Smooth muscle cell (in vitro differentiated cells): ENCODE data around the gene C1QTNF1. TPM values are rescaled to one million over a fixed set of nuclear protein-coding genes. Genes with fewer than 3 reads are reported as not detected.

Experiments
- DNase-seq: peaks from one replicate; lab custom pipeline; 2025; ENCODE audit not compliant: unreplicated experiment; lab: John Stamatoyannopoulos, UW
- H2AFZ ChIP-seq: fragments of 200-600 bp; sonication (generic); 2 replicates; pipeline ENCODE4 v1.6.0; 2016; ENCODE audit warnings: antibody characterized with exemption, low read depth, mild to moderate bottlenecking
- H3F3A ChIP-seq: fragments of 200-600 bp; sonication (generic); 2 replicates; pipeline ENCODE4 v1.6.0; 2017; ENCODE audit warnings: antibody characterized with exemption, low read depth
- H3K27ac ChIP-seq: fragments of 200-600 bp; sonication (generic); 2 replicates; pipeline ENCODE4 v1.5.1; 2016; ENCODE audit warnings: low read depth, mild to moderate bottlenecking
- H3K27me3 ChIP-seq: fragments of 200-600 bp; sonication (generic); 2 replicates; pipeline ENCODE4 v1.6.1; 2016; ENCODE audit warnings: low read depth, mild to moderate bottlenecking
- H3K36me3 ChIP-seq: fragments of 200-600 bp; sonication (generic); 2 replicates; pipeline ENCODE4 v1.5.1; 2016; ENCODE audit warnings: low read depth
- H3K4me1 ChIP-seq: fragments of 200-600 bp; sonication (generic); 2 replicates; pipeline ENCODE4 v1.5.1; 2016; ENCODE audit warnings: low read depth
- H3K4me2 ChIP-seq: fragments of 200-600 bp; sonication (generic); 2 replicates; pipeline ENCODE4 v1.6.0; 2016; ENCODE audit warnings: mild to moderate bottlenecking
- H3K4me3 ChIP-seq: fragments of 200-600 bp; sonication (generic); 2 replicates; pipeline ENCODE4 v1.5.1; 2016; ENCODE audit warnings: mild to moderate bottlenecking
- H3K79me2 ChIP-seq: fragments of 200-600 bp; sonication (generic); 2 replicates; pipeline ENCODE4 v1.6.0; 2016; ENCODE audit warnings: low read depth, mild to moderate bottlenecking
- H3K9ac ChIP-seq: fragments of 200-600 bp; sonication (generic); 2 replicates; pipeline ENCODE4 v1.6.0; 2016; ENCODE audit warnings: low read depth
- H3K9me3 ChIP-seq: fragments of 200-600 bp; sonication (generic); replicated peaks from 2 replicates; pipeline ENCODE4 v1.5.1; 2016; ENCODE audit warnings: low read depth
- H4K20me1 ChIP-seq: fragments of 200-600 bp; sonication (generic); 2 replicates; pipeline ENCODE4 v1.6.0; 2016; ENCODE audit warnings: low read depth
- WGBS: methylation state at CpG from one replicate; pipeline ENCODE4 v1.1.7; 2016; ENCODE audit warnings: low lambda C conversion rate; 5-methylcytosine and 5-hydroxymethylcytosine counted together
- polyA plus RNA-seq: library from polyadenylated mRNA; unstranded; fragments of >200 nt; fragmentation: Nextera tagmentation; extraction: Ambion mirVana; gene quantifications from 2 replicates; pipeline ENCODE4 v1.2.1, GENCODE V29; 2016
- total RNA-seq: library from RNA; depleted of rRNA; stranded (reverse); fragments of >200 nt; gene quantifications from 2 replicates; pipeline ENCODE4 v1.2.3, GENCODE V29; 2014
- TF ChIP-seq, protein P1 (sequence below): fragments of 200-600 bp; sonication (generic); IDR thresholded peaks from 2 replicates; pipeline ENCODE4 v1.5.1; 2017; ENCODE audit warnings: borderline replicate concordance, mild to moderate bottlenecking, antibody characterized with exemption; ENCODE audit not compliant: insufficient read depth, poor library complexity, severe bottlenecking

C1QTNF1 gene
- total and polyA plus RNA-seq, 2 experiments from 2014 or later, result 5.7 to 9.4 TPM

GRCh38 chr17:78980624-78980972 is 43.4 kb upstream of the C1QTNF1 start:
- no peak overlapping the region for H3K4me2 ChIP-seq
- H3K4me1 ChIP-seq, result peaks cover 7% of the 10 kb centered on the region
- H3K27me3 ChIP-seq, result no peaks in the 10 kb centered on the region
- H3K36me3 ChIP-seq, result no peaks in the 10 kb centered on the region
- no peaks in the 10 kb centered on the region for H3F3A ChIP-seq
- no peaks in the 10 kb centered on the region for H3K79me2 ChIP-seq
- no peak overlapping the region for H3K27ac ChIP-seq
- H3K9me3 ChIP-seq, result no peaks in the 10 kb centered on the region
- no peak for DNase-seq
- no peak overlapping the region for H2AFZ ChIP-seq
- H4K20me1 ChIP-seq, result no peaks in the 10 kb centered on the region
- WGBS, result 81% methylated on average over 8 of the region's 8 CpGs
- TF ChIP-seq, protein P1, sequence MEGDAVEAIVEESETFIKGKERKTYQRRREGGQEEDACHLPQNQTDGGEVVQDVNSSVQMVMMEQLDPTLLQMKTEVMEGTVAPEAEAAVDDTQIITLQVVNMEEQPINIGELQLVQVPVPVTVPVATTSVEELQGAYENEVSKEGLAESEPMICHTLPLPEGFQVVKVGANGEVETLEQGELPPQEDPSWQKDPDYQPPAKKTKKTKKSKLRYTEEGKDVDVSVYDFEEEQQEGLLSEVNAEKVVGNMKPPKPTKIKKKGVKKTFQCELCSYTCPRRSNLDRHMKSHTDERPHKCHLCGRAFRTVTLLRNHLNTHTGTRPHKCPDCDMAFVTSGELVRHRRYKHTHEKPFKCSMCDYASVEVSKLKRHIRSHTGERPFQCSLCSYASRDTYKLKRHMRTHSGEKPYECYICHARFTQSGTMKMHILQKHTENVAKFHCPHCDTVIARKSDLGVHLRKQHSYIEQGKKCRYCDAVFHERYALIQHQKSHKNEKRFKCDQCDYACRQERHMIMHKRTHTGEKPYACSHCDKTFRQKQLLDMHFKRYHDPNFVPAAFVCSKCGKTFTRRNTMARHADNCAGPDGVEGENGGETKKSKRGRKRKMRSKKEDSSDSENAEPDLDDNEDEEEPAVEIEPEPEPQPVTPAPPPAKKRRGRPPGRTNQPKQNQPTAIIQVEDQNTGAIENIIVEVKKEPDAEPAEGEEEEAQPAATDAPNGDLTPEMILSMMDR, result no peak
- no peak overlapping the region for H3K4me3 ChIP-seq
- H3K9ac ChIP-seq, result no peak overlapping the region

GRCh38 chr17:78981010-78981888 is 42.7 kb upstream of the C1QTNF1 start:
- Histone ChIP-seq H3K27me3 (no peaks in the 10 kb centered on the region), H3K36me3 (no peaks in the 10 kb centered on the region), H2AFZ (no peak overlapping the region), H3K9ac (no peak overlapping the region), H3K4me2 (no peak overlapping the region), H3K79me2 (no peaks in the 10 kb centered on the region), H3K9me3 (no peaks in the 10 kb centered on the region), H3K4me1 (peaks cover 7% of the 10 kb centered on the region), H3K27ac (no peak overlapping the region), H4K20me1 (no peaks in the 10 kb centered on the region), H3K4me3 (no peak overlapping the region), H3F3A (no peaks in the 10 kb centered on the region)
- no peak for DNase-seq
- TF ChIP-seq, protein P1, result no peak
- 88% methylated on average over 16 of the region's 16 CpGs for WGBS

GRCh38 chr17:78985395-78985794 is 38.6 kb upstream of the C1QTNF1 start:
- H3K9ac ChIP-seq, result no peak overlapping the region
- H4K20me1 ChIP-seq, result no peaks in the 10 kb centered on the region
- no peak overlapping the region for H3K4me3 ChIP-seq
- DNase-seq, result no peak
- no peaks in the 10 kb centered on the region for H3K9me3 ChIP-seq
- H3K79me2 ChIP-seq, result no peaks in the 10 kb centered on the region
- TF ChIP-seq, protein P1, result no peak
- H3F3A ChIP-seq, result no peaks in the 10 kb centered on the region
- no peak overlapping the region for H2AFZ ChIP-seq
- H3K27ac ChIP-seq, result no peak overlapping the region
- no peaks in the 10 kb centered on the region for H3K4me1 ChIP-seq
- WGBS, result 87% methylated on average over 5 of the region's 5 CpGs
- no peaks in the 10 kb centered on the region for H3K27me3 ChIP-seq
- H3K4me2 ChIP-seq, result peak overlapping the region; percentile 80
- H3K36me3 ChIP-seq, result no peaks in the 10 kb centered on the region
